ENCODE results near the gene TFDP3. TPM values are rescaled to one million over a fixed set of nuclear protein-coding genes. Genes with fewer than 3 reads are reported as not detected.

The TFDP3 gene
- total RNA-seq, 1 donor from 2014 or later = not detected

DNA sequence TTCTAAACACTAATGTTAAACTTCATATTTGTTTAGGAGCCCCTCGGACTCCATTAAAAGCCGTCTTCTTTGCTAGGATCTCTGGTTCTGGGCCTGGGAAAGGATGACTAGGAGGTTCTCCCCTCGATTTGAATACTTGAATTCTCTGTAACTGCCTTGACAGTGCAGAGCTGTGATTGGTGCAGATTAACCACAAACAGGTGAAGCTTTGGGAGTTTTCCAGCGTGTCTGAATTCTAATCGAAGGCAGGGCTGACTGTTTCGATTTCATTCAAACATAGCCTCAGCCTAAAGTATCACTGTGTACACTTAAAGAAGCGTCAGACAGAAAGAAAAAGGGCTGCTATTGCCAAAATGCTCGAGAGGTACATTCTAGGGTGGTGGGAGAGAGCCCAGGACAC is 29.0 kb downstream of the TFDP3 start:
- DNase-seq (ENCODE audit: extremely low read depth, low read depth, low spot score) = no peak

DNA sequence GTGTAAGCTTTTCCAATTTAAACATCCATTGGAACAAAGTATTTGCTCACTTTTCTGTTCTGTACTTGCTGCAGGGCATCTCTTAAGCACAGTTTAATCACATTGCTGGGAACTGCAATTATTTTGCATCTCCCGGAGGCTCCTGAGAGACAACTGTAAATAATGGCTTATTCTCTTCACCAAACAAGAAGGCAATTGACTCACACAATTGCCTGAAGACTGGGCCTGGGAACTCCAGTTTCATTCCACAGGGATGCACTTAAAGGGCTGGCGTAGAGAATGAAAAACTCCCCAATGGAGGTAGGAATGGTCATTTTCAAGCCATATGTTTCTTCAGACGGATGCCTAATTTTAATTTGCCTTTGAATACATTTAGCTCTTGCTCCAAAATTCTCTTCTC is 29.5 kb downstream of the TFDP3 start:
- DNase-seq (ENCODE audit: extremely low read depth, low read depth, low spot score) = no peak

DNA sequence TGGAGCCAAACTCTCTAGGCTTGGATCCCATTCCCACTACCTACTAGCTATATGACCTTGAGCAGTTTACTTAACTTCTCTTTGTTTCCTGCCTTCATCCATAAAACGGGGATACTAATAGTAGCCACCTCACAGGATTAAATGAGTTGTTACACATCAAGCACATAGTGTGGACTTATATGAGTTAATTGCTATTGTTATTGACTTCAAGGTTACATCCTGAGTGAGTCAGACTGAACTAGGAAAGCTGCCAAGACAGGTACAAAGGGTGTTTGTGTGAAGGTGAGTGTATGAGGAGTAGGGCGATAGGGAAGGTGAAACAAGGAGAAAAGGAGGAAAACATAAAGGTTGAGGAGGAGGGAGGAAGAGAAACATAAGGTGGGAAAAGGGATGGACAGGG is 32.2 kb downstream of the TFDP3 start:
- DNase-seq (ENCODE audit: extremely low read depth, low read depth, low spot score) = no peak

DNA sequence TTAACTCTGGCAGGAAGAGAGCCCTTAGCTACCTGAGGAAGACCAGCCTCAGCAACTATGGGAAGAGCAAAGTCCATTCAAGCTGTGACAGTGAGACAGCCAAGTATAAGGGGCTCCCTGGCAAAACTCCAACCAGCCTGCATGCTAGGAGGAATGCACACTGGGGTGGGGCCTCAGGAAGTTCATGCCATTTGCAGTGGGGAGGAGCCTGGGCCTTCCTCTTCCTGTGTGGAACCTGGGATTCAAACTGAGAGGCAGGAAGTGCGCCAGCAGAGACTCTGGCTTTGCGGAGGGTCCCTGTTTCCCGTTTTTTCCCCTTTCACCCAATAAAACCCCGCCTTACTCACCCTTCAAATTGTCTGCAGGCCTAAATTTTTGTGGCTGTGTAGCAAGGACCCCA is 33.0 kb downstream of the TFDP3 start:
- no peak for DNase-seq (ENCODE audit: extremely low read depth, low read depth, low spot score)

DNA sequence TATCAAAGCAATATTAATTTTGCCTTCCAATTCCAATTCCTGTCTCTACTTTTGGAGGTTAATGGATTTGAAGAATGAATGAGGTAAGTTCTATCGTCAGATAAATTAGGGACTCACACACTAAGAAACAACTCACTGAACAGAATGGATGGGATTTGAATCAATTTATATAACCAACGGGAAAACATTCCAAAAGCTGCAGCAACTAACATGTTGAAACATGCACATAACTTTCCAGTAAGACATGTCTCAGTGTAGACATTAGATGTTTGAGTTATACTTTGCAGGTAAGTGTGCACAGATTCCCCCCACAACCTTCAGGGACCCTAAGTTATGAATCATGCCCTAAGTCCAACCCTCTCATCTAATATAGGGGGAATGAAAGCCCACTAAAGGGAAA is 34.3 kb downstream of the TFDP3 start:
- no peak for DNase-seq (ENCODE audit: extremely low read depth, low read depth, low spot score)

DNA sequence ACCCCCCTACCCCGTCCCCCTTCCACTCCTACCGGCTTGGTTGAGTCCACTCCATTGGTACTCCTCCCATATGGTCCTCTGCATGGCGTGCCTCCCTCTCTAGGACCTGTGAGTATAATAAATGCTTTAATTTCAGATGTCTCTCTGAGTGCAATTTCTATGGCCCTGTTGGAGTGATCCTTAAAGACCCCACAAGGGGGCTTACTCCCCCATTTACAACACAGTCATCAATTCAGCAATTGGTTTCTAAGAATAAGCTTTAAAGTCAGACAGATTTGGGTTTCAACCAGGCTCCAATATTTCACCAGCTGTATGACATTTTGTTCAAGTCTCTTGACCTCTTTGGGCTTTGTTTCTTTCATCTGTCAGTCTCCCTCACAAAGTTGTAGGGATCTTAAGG is 38.7 kb downstream of the TFDP3 start:
- no peak for DNase-seq (ENCODE audit: extremely low read depth, low read depth, low spot score)

DNA sequence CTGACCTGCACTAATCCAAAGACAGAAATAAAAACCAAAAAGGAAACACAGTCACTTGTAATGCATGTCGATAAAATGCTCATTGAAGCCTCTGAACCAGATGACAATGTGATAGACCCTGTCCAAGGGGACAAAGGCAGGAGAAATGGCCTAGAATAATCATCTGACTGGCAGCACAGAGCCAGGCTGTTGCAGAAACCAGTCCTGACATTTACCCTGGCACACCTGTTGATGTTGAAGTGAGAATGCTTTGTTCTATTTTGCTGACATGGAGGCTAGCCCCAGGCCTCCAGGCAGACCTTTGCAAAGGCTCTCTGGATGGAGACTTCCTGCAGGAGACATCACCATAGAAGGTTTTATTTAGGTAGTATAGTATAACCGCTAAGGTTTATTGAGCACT is 41.0 kb downstream of the TFDP3 start:
- no peak for DNase-seq (ENCODE audit: extremely low read depth, low read depth, low spot score)

DNA sequence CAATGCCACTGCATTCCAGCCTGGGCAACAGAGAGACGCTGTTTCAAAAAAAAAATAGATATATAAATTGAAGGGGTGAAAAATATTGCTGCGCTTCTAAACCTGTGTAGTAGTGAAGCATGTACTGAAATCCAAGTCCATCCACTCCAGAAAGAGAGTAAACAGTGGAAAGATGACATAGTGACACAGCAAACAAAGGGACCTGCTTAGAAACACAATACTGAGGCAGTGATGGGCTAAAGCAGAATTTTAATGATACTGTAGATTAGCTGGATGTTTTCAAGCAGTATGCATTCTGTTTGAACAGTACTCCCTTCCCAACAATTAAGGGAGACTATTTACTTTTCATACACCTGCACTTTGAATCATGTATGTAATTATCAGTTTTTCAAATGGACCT is 42.5 kb downstream of the TFDP3 start:
- no peak for DNase-seq (ENCODE audit: extremely low read depth, low read depth, low spot score)

DNA sequence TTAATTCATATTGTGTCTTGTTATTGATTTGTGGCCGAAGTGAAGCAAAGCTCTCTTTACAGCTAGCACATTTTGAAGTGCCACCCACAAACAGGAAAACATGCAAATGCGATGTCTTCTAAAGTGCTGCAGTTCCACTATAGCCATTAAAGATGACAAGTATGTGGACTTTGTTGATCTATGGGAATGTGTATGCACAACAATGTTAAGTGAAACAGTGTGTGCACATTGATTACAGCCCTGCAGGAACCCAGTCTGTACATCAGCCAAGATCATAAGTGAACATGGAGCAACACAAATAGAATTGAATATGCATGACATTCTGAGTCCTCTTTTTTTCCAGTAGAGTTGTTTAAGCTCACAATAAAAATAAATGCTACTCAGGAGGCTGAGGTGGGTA is 43.0 kb downstream of the TFDP3 start:
- DNase-seq (ENCODE audit: extremely low read depth, low read depth, low spot score) = no peak

DNA sequence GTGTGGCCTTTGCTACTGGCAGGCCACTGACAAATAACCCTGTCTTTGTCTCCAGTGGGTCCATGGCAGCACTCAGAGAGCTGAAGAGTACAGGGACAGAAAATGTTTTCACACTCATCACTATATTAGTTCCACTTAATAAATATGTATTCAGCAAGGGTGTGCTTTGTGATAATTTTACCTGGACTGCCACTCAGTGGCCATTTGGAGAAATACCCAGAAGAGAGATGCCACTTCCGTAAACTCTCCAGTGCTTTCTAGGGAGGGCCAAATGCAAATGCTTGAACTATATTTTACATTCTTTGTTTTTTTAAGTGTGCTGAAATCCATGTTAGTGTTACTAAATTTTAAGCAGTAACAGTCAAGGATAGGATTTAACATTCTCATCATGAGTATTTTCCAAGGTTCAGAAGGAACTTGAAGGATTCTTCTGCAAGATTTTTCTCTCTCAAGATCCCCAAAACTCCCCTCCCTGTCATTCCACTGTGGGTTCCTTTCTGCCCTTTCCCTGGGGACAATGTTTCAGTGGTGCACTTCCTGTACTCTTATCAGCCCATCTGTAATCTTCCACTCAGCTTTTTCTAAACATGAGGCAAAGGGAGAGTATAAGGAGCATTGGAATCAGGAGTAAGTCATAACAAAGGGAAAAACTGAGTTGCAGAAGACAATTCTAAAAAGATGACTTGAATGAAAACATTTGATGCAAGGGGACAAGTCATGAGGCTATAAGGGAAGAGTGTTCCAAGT is 46.0 kb downstream of the TFDP3 start:
- DNase-seq (ENCODE audit: extremely low read depth, low read depth, low spot score) = no peak

Other genes starting within 250 kb of the TFDP3 start
- not detected in 2 replicates for gene USP26, start 121.2 kb downstream of the TFDP3 start, total RNA-seq
- 2.9 and 3.7 TPM in 2 replicates for gene GPC4, start 197.1 kb upstream of the TFDP3 start, total RNA-seq

Measured in glomerular endothelial cell (primary cell).